CD4-positive, CD25-positive, alpha-beta regulatory T cell (primary cell): Measurements from ENCODE around the gene TCF4. TPM values are rescaled to one million over a fixed set of nuclear protein-coding genes. Genes with fewer than 3 reads are reported as not detected.
"Not testable (repeated sequence)": the region's sequence is repeated elsewhere in the genome, so short reads cannot be mapped to it uniquely, and the experiment has no call there.

ENCODE experiments used
- ATAC-seq, 2 donors: fragments of 150-1000 bp; cut with Tn5 transposase; one replicate each; pipeline ENCODE4 v1.10.0; 2021; ENCODE audit warnings: low read depth in 2 of 2, moderate number of reproducible peaks in 2 of 2, moderate library complexity in 1 of 2
- DNase-seq, 3 donors: peaks; one replicate each; pipeline versions ENCODE4 v3.0.0 to v3.0.0-alpha.2; 2012 to 2022; ENCODE audit warnings: mixed read lengths in 1 of 3
- H3K27ac ChIP-seq: one replicate; pipeline ENCODE4 v1.7.0; 2013; ENCODE audit warnings: mild to moderate bottlenecking, low read length; ENCODE audit not compliant: insufficient read depth, poor library complexity, severe bottlenecking
- H3K27me3 ChIP-seq: one replicate; pipeline ENCODE4 v1.7.0; 2013; ENCODE audit warnings: low read length; ENCODE audit not compliant: control insufficient read depth, insufficient read depth
- H3K36me3 ChIP-seq: one replicate; pipeline ENCODE4 v1.7.0; 2013; ENCODE audit warnings: mild to moderate bottlenecking, low read length, moderate library complexity; ENCODE audit not compliant: control insufficient read depth, insufficient read depth
- H3K4me1 ChIP-seq: 2 replicates; pipeline ENCODE4 v1.7.0; 2013; ENCODE audit warnings: mild to moderate bottlenecking, low read length; ENCODE audit not compliant: insufficient read depth, control insufficient read depth, poor library complexity, severe bottlenecking
- H3K4me3 ChIP-seq: one replicate; pipeline ENCODE4 v1.7.0; 2013; ENCODE audit warnings: low read depth, mild to moderate bottlenecking, low read length, moderate library complexity
- H3K9me3 ChIP-seq, 2 experiments: 1 replicate in 1 of 2; 2 replicates in 1 of 2; pipeline ENCODE4 v1.7.0; 2013; ENCODE audit warnings: low read length in 2 of 2, mild to moderate bottlenecking in 1 of 2, moderate library complexity in 1 of 2; ENCODE audit not compliant: control insufficient read depth in 2 of 2
- H3K27ac Mint-ChIP-seq, 3 donors: one replicate each; pipeline ENCODE4 v1.8.0; 2020 to 2022; ENCODE audit warnings: mild to moderate bottlenecking in 3 of 3, mixed read lengths in 3 of 3, moderate library complexity in 2 of 3
- H3K27me3 Mint-ChIP-seq: one replicate; pipeline ENCODE4 v1.8.0; 2022; ENCODE audit warnings: mild to moderate bottlenecking, mixed read lengths
- H3K36me3 Mint-ChIP-seq: one replicate; pipeline ENCODE4 v1.8.0; 2020; ENCODE audit warnings: mixed read lengths
- H3K4me1 Mint-ChIP-seq, 4 donors: one replicate each; pipeline ENCODE4 v1.8.0; 2020 to 2022; ENCODE audit warnings: mixed read lengths in 4 of 4, mild to moderate bottlenecking in 1 of 4
- H3K4me3 Mint-ChIP-seq, 4 donors: one replicate each; pipeline ENCODE4 v1.8.0; 2020 to 2022; ENCODE audit warnings: mild to moderate bottlenecking in 4 of 4, mixed read lengths in 4 of 4, moderate library complexity in 3 of 4
- H3K9me3 Mint-ChIP-seq, 7 donors: one replicate each; pipeline ENCODE4 v1.8.0; 2020 to 2022; ENCODE audit warnings: mixed read lengths in 7 of 7, mild to moderate bottlenecking in 3 of 7, moderate library complexity in 2 of 7
- polyA plus RNA-seq, 4 donors: library from polyadenylated mRNA; unstranded; fragments of 300-500 nt; fragmentation: Illumina TruSeq; gene quantifications; one replicate each; pipeline ENCODE4 v1.2.3, GENCODE V29; 2021
- total RNA-seq: library from RNA; stranded (reverse); gene quantifications from one replicate; pipeline ENCODE4 v1.2.3, GENCODE V29; 2022

The TCF4 gene
- total and polyA plus RNA-seq, 5 donors from 2014 or later, result 0.06 to 2.4 (median 0.92) TPM

DNA sequence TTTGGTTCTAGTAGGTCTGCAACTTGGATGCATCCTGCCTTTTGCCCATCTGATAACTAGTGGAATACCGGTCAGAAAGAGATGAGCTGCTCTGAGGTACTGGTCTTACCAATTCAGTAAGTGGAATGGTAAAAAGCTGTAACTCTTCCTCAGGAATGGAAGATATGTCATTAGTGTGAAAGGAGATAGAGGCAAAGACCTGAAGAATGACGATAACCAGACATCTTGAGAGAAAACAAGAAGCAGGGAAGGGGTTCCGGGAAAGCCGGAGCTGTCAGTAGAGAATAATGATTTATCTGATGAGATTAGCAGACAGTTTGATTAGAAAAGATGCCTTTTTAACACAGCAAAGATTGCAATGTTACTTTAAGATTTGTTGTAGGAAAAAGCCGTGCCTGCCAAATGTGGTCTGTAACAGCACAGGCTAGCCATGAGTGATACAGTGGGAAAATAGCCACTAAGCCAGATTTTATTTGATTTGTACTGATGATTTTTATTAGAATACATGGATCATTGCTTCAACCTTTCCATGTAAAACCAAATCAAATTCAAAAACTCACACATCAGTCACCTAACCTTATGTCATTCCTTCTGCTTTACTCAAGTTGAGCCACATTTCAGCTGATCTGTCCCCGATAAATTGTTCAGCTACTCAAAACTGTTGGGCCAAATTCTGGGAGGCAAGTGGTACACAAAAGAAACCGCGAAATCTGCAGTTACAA, 110.0 kb downstream of the TCF4 start:
- Mint-ChIP-seq H3K9me3 (peaks cover 0 to 3% (median 0%) of the 10 kb centered on the region in 7 donors), H3K27me3 (peaks cover 4% of the 10 kb centered on the region), H3K36me3 (no peaks in the 10 kb centered on the region), H3K27ac (peak overlapping the region in 2 of 3 donors; percentile 81 to 95), H3K4me3 (peak overlapping the region; percentile 74 to 90 (median 87)), H3K4me1 (peaks cover 0 to 20% (median 9%) of the 10 kb centered on the region in 4 donors)
- Histone ChIP-seq H3K36me3 (no peaks in the 10 kb centered on the region), H3K4me3 (peak overlapping the region; percentile 81), H3K4me1 (no peaks in the 10 kb centered on the region), H3K9me3 (no peaks in the 10 kb centered on the region), H3K27ac (no peak overlapping the region), H3K27me3 (no peaks in the 10 kb centered on the region)
- no peak for ATAC-seq
- no peak for DNase-seq

DNA sequence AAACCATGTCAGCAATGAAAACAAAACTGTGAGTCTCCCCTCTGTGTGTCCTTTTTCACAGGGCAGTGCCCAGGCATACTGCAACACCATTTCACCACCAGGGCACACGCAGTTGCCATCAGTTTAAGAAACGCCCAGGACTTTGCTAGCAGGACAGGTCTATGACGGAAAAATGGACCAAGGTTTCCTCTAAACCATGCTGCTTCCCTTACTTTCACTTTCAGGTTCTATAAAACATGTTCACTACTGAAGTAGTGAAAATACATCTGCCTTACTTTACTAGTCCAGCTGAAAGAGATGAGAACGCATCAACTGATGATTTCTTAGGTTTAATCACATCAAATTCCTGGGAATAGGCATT, 110.5 kb downstream of the TCF4 start:
- no peaks in the 10 kb centered on the region for H3K36me3 ChIP-seq
- no peaks in the 10 kb centered on the region for H3K36me3 Mint-ChIP-seq
- peak overlapping the region; percentile 66 to 95 (median 81) for H3K27ac Mint-ChIP-seq
- H3K9me3 ChIP-seq, result no peaks in the 10 kb centered on the region
- peaks cover 4% of the 10 kb centered on the region for H3K27me3 Mint-ChIP-seq
- ATAC-seq (peak; percentile 64 to 70), DNase-seq (peak in 2 of 3 donors; percentile 12 to 71)
- peaks cover 0 to 20% (median 9%) of the 10 kb centered on the region in 4 donors for H3K4me1 Mint-ChIP-seq
- H3K27ac ChIP-seq, result no peak overlapping the region
- peak overlapping the region; percentile 81 for H3K4me3 ChIP-seq
- no peaks in the 10 kb centered on the region for H3K4me1 ChIP-seq
- H3K4me3 Mint-ChIP-seq, result peak overlapping the region; percentile 74 to 90 (median 87)
- no peaks in the 10 kb centered on the region for H3K27me3 ChIP-seq
- peaks cover 0 to 3% (median 0%) of the 10 kb centered on the region in 7 donors for H3K9me3 Mint-ChIP-seq

DNA sequence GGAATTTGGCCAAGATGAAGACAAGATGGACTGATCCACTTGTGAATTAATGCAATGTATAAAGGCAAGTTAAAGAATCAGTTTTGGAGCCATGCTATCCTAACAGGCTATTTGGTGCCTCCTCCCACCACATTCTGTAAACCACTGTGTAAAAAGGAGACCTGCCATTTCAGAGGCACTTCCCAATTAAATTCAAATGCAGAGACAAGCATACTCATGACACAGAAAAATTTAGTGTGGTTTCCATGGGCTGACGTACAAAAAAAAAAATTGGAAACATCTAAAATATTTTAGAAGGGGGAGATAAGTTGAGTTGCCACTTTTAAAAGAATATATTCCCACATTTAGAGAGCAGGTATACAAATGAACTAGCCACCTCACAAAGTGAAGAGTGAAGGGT, 112.1 kb downstream of the TCF4 start:
- no peak overlapping the region for H3K27ac Mint-ChIP-seq
- H3K27me3 ChIP-seq, result no peaks in the 10 kb centered on the region
- no peak overlapping the region for H3K4me3 Mint-ChIP-seq

DNA sequence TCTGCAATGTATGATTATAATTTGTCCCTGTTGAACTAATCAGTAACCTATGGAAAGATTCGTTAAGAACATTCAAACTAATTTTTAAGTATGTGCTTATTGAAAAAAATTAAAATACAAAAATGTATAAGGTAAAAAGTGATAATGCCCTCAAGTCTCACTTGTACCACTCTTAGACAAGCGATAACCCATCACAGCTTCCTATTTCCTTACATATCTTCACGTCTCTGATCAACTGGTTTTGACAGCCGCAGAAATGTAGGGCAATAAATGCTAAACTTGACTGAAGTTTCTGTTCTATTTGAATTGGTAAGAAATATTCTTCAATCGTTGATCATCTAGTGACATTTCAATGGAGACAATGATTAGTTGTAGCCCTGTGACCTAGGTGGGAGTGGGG, 112.5 kb downstream of the TCF4 start:
- Mint-ChIP-seq H3K4me1 (peaks cover 0 to 20% (median 9%) of the 10 kb centered on the region in 4 donors), H3K27me3 (peaks cover 4% of the 10 kb centered on the region), H3K36me3 (no peaks in the 10 kb centered on the region), H3K27ac (no peak overlapping the region), H3K9me3 (peaks cover 0 to 1% (median 0%) of the 10 kb centered on the region in 7 donors), H3K4me3 (no peak overlapping the region)
- H3K27me3 ChIP-seq, result no peaks in the 10 kb centered on the region
- no peaks in the 10 kb centered on the region for H3K9me3 ChIP-seq
- no peak for ATAC-seq
- no peak overlapping the region for H3K4me3 ChIP-seq
- H3K4me1 ChIP-seq, result no peaks in the 10 kb centered on the region
- H3K36me3 ChIP-seq, result no peaks in the 10 kb centered on the region
- no peak overlapping the region for H3K27ac ChIP-seq
- no peak for DNase-seq

More for the DNA sequence above, 112.1 kb downstream of the TCF4 start:
- no peaks in the 10 kb centered on the region for H3K4me1 ChIP-seq
- no peak overlapping the region for H3K4me3 ChIP-seq
- ATAC-seq, result no peak
- peaks cover 4% of the 10 kb centered on the region for H3K27me3 Mint-ChIP-seq
- H3K9me3 ChIP-seq, result no peaks in the 10 kb centered on the region
- no peaks in the 10 kb centered on the region for H3K36me3 Mint-ChIP-seq
- no peak overlapping the region for H3K27ac ChIP-seq
- no peak for DNase-seq
- H3K36me3 ChIP-seq, result no peaks in the 10 kb centered on the region
- H3K9me3 Mint-ChIP-seq, result peaks cover 0 to 1% (median 0%) of the 10 kb centered on the region in 7 donors
- peaks cover 0 to 20% (median 9%) of the 10 kb centered on the region in 4 donors for H3K4me1 Mint-ChIP-seq

DNA sequence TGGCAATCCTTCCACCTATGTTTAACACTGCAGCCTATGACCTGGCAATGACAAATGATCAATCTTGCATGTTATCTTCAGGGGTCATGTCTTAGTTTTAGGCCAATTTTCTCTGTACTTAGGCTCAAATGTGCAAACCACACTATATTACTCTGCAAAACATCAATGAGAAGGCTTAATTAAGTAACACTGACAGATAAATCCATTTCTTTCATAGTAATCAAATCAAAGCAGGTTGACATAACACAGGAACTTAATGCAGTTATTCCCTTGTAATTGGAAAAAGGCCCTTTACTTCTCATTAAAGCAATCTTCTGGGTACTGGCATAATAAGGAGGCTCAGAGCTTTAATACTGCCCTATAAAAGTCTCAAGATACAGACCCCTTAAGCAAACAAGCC, 114.4 kb downstream of the TCF4 start:
- Mint-ChIP-seq H3K27me3 (peaks cover 4% of the 10 kb centered on the region), H3K36me3 (no peaks in the 10 kb centered on the region), H3K27ac (no peak overlapping the region), H3K4me3 (no peak overlapping the region), H3K4me1 (peaks cover 0 to 18% (median 9%) of the 10 kb centered on the region in 4 donors), H3K9me3 (peaks cover 0 to 2% (median 0%) of the 10 kb centered on the region in 7 donors)
- ATAC-seq, result no peak
- no peaks in the 10 kb centered on the region for H3K4me1 ChIP-seq
- no peaks in the 10 kb centered on the region for H3K36me3 ChIP-seq
- H3K27me3 ChIP-seq, result no peaks in the 10 kb centered on the region
- H3K4me3 ChIP-seq, result no peak overlapping the region
- DNase-seq, result no peak
- no peaks in the 10 kb centered on the region for H3K9me3 ChIP-seq
- no peak overlapping the region for H3K27ac ChIP-seq

DNA sequence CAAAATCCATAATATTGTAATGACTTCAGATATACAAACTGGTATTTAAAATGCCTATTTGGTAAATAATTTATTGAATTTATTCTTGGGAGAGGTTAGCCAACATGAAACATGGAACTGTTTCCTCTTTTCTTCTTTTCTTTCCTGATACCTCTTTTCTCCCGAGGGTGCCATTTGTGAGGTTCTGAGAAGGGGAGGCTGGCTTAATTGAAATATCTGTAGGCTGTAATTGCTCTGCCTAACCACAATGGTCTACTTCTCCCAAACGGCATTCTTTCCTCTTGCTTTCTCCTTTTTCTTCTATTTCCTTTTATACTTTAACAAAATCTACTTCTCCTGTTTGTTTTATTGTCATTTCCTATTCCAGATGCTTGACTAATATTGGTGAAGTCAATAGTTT, 114.9 kb downstream of the TCF4 start:
- no peak overlapping the region for H3K4me3 ChIP-seq
- peaks cover 0 to 16% (median 8%) of the 10 kb centered on the region in 4 donors for H3K4me1 Mint-ChIP-seq
- H3K36me3 ChIP-seq, result no peaks in the 10 kb centered on the region
- no peaks in the 10 kb centered on the region for H3K36me3 Mint-ChIP-seq
- no peaks in the 10 kb centered on the region for H3K27me3 ChIP-seq
- H3K27me3 Mint-ChIP-seq, result peaks cover 4% of the 10 kb centered on the region
- H3K27ac Mint-ChIP-seq, result no peak overlapping the region
- no peaks in the 10 kb centered on the region for H3K4me1 ChIP-seq
- H3K9me3 Mint-ChIP-seq, result peaks cover 0 to 2% (median 0%) of the 10 kb centered on the region in 7 donors
- H3K27ac ChIP-seq, result no peak overlapping the region
- H3K4me3 Mint-ChIP-seq, result no peak overlapping the region
- no peak for DNase-seq
- no peaks in the 10 kb centered on the region for H3K9me3 ChIP-seq
- ATAC-seq, result no peak

DNA sequence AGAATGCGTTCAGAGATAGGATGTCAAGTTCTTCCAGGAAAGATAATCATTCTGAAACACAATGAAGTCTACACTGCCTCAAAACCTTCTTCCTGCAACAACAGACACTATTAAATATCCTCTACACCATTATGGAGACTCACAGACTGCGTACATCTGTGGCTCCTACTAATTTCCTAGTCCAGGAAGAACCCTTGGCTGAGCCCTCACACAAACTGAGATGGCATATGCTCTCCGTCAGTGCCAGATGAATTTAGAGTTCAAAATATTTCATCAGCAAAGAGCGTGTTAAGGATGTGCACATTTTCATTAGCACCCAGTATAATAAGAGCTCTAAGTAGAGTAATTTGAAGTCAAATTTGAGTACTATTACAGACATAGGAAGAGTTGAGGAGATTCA, 117.2 kb downstream of the TCF4 start:
- DNase-seq (no peak), ATAC-seq (no peak)
- H3K9me3 Mint-ChIP-seq, result peaks cover 0 to 2% (median 0%) of the 10 kb centered on the region in 7 donors
- H3K4me3 Mint-ChIP-seq, result no peak overlapping the region
- H3K27ac Mint-ChIP-seq, result no peak overlapping the region
- no peak overlapping the region for H3K27ac ChIP-seq
- H3K36me3 ChIP-seq, result no peaks in the 10 kb centered on the region
- no peaks in the 10 kb centered on the region for H3K4me1 Mint-ChIP-seq
- no peaks in the 10 kb centered on the region for H3K4me1 ChIP-seq
- H3K27me3 ChIP-seq, result no peaks in the 10 kb centered on the region
- no peaks in the 10 kb centered on the region for H3K9me3 ChIP-seq
- peaks cover 4% of the 10 kb centered on the region for H3K27me3 Mint-ChIP-seq
- H3K36me3 Mint-ChIP-seq, result no peaks in the 10 kb centered on the region
- no peak overlapping the region for H3K4me3 ChIP-seq

DNA sequence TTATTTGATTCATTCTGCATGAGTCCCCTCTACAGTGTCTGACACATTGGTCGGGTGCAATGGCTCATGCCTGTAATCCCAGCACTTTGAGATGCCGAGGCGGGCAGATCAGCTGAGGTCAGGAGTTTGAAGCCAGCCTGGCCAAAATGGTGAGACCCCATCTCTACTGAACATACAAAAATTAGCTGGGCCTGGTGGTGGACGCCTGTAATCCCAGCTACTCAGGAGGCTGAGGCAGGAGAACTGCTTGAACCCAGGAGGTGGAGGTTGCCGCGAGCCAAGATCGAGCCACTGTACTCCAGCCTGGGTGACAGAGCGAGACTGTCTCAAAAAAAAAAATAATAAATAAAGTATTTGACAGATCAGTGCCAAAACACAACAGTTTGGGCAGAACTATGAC, 118.9 kb downstream of the TCF4 start:
- not testable (repeated sequence) for H3K4me3 ChIP-seq, H3K9me3 ChIP-seq, ATAC-seq, H3K27me3 ChIP-seq, H3K4me1 Mint-ChIP-seq, DNase-seq, H3K9me3 Mint-ChIP-seq, H3K36me3 Mint-ChIP-seq, H3K27ac Mint-ChIP-seq, H3K4me3 Mint-ChIP-seq, H3K36me3 ChIP-seq, H3K27ac ChIP-seq, H3K27me3 Mint-ChIP-seq, H3K4me1 ChIP-seq
